K562 (cell line): ENCODE measurements around the gene SNX9. TPM values are rescaled to one million over a fixed set of nuclear protein-coding genes. Genes with fewer than 3 reads are reported as not detected.

ENCODE experiments used
- ELF4 ChIP-seq: fragments of 450-650 bp; formaldehyde crosslinking; IDR thresholded peaks from 2 replicates; pipeline ENCODE4 v1.4.0; 2022; ENCODE audit warnings: missing genetic modification characterization
- EWSR1 ChIP-seq: fragments of 450-650 bp; IDR thresholded peaks from 2 replicates; pipeline ENCODE4 v1.6.1; 2018; ENCODE audit warnings: borderline replicate concordance, mild to moderate bottlenecking, low read depth, moderate library complexity; ENCODE audit not compliant: partially characterized antibody
- EZH2 ChIP-seq: IDR thresholded peaks from 2 replicates; pipeline ENCODE4 v1.6.1; 2012; ENCODE audit warnings: low read depth, mild to moderate bottlenecking, inconsistent platforms, low read length, borderline replicate concordance
- FOXJ2 ChIP-seq: fragments of 200-800 bp; sonication (Bioruptor generic); IDR thresholded peaks from 2 replicates; pipeline ENCODE4 v1.6.1; 2016; ENCODE audit warnings: missing genetic modification characterization, missing compliant biosample characterization
- FOXJ3 ChIP-seq: sonication (generic); formaldehyde crosslinking; IDR thresholded peaks from 2 replicates; pipeline ENCODE4 v1.4.0; 2020; ENCODE audit warnings: mild to moderate bottlenecking, missing genetic modification reagents
- GATA2 ChIP-seq: sonication (generic); formaldehyde crosslinking; IDR thresholded peaks from 2 replicates; pipeline ENCODE4 v1.4.0; 2020; ENCODE audit warnings: mild to moderate bottlenecking, missing genetic modification reagents
- GATAD2A ChIP-seq: fragments of 450-650 bp; IDR thresholded peaks from 2 replicates; pipeline ENCODE4 v1.6.1; 2017
- GATAD2B ChIP-seq: fragments of 450-650 bp; IDR thresholded peaks from 2 replicates; pipeline ENCODE4 v1.6.1; 2017; ENCODE audit warnings: mild to moderate bottlenecking, borderline replicate concordance
- HDAC8 ChIP-seq: fragments of 450-650 bp; IDR thresholded peaks from 2 replicates; pipeline ENCODE4 v1.6.1; 2016; ENCODE audit warnings: mild to moderate bottlenecking, missing genetic modification characterization, moderate library complexity, missing compliant biosample characterization
- HNRNPL ChIP-seq: fragments of 200-400 bp; formaldehyde crosslinking; IDR thresholded peaks from 2 replicates; pipeline ENCODE4 v1.6.1; 2017; ENCODE audit warnings: low read depth, mild to moderate bottlenecking, low read length
- IRF2 ChIP-seq: sonication (generic); formaldehyde crosslinking; IDR thresholded peaks from 2 replicates; pipeline ENCODE4 v1.8.1; 2022; ENCODE audit warnings: mild to moderate bottlenecking, missing genetic modification reagents
- NCOA2 ChIP-seq, 2 experiments: fragments of 450-650 bp; IDR thresholded peaks; 2 replicates each; pipeline ENCODE4 v1.6.1; 2018; ENCODE audit warnings: mild to moderate bottlenecking in 2 of 2, moderate library complexity in 1 of 2; ENCODE audit not compliant: partially characterized antibody in 2 of 2
- SUPT5H ChIP-seq: fragments of 450-650 bp; IDR thresholded peaks from 2 replicates; pipeline ENCODE4 v1.6.1; 2016
- TAF7 ChIP-seq: fragments of 450-650 bp; IDR thresholded peaks from 2 replicates; pipeline ENCODE4 v1.6.1; 2016; ENCODE audit warnings: missing genetic modification characterization, missing compliant biosample characterization
- TAL1 ChIP-seq: fragments of 450-650 bp; IDR thresholded peaks from 2 replicates; pipeline ENCODE4 v1.6.1; 2016; ENCODE audit warnings: mild to moderate bottlenecking
- ZBED1 ChIP-seq: IDR thresholded peaks from 2 replicates; pipeline ENCODE4 v1.6.1; 2014
- ZKSCAN8 ChIP-seq: fragments of 200-800 bp; sonication (Bioruptor generic); IDR thresholded peaks from 2 replicates; pipeline ENCODE4 v1.6.1; 2016; ENCODE audit warnings: missing genetic modification characterization, missing compliant biosample characterization
- ZNF121 ChIP-seq: sonication (generic); formaldehyde crosslinking; conservative IDR thresholded peaks from 2 replicates; pipeline ENCODE4 v1.8.0; 2022; ENCODE audit warnings: missing genetic modification reagents
- ZNF717 ChIP-seq: fragments of 250-450 bp; sonication (Bioruptor Pico); IDR thresholded peaks from 2 replicates; pipeline ENCODE4 v1.5.0; 2021
- polyA plus RNA-seq, 8 experiments: library from polyadenylated mRNA; depleted of rRNA in 4 of 8; stranded (reverse) in 5 of 8; unstranded in 3 of 8; fragments of >200 nt; fragmentation: Nextera tagmentation in 2 of 8; fragmentation: Illumina TruSeq in 1 of 8; extraction: Ambion mirVana in 2 of 8; extraction: Trizol in 1 of 8; gene quantifications; 2 replicates each; pipeline versions ENCODE4 v1.2.1 to v1.2.3, GENCODE V29; 2011 to 2014; ENCODE audit warnings: inconsistent platforms in 1 of 8, missing spikeins in 1 of 8
- total RNA-seq, 7 experiments: library from RNA; depleted of rRNA in 6 of 7; stranded (reverse); fragments of >200 nt in 6 of 7; fragmentation: Illumina TruSeq in 2 of 7; extraction: Trizol in 2 of 7; gene quantifications; 2 replicates each; pipeline versions ENCODE4 v1.2.1 to v1.2.3, GENCODE V29; 2011 to 2021; ENCODE audit warnings: low replicate concordance in 1 of 7
- TF ChIP-seq, protein P1 (sequence below): fragments of 150-350 bp; IDR thresholded peaks from 2 replicates; pipeline ENCODE4 v1.6.1; 2014; ENCODE audit warnings: low read depth, mild to moderate bottlenecking, low read length, borderline replicate concordance
- TF ChIP-seq, protein P2 (sequence below): fragments of 450-650 bp; conservative IDR thresholded peaks from 2 replicates; pipeline ENCODE4 v1.6.1; 2016; ENCODE audit warnings: missing genetic modification characterization, low read depth, mild to moderate bottlenecking, control low read depth, missing compliant biosample characterization
- TF ChIP-seq, protein P3 (sequence below): fragments of 250-450 bp; sonication (Bioruptor Pico); IDR thresholded peaks from 2 replicates; pipeline ENCODE4 v1.5.0; 2020; ENCODE audit warnings: mild to moderate bottlenecking, borderline replicate concordance

SNX9 gene
- total and polyA plus RNA-seq, 9 of the 15 experiments (the other 6 are each of a cell fraction or from before 2014, with no cell fraction given) = 6.0 to 81.7 (median 57.1) TPM

DNA sequence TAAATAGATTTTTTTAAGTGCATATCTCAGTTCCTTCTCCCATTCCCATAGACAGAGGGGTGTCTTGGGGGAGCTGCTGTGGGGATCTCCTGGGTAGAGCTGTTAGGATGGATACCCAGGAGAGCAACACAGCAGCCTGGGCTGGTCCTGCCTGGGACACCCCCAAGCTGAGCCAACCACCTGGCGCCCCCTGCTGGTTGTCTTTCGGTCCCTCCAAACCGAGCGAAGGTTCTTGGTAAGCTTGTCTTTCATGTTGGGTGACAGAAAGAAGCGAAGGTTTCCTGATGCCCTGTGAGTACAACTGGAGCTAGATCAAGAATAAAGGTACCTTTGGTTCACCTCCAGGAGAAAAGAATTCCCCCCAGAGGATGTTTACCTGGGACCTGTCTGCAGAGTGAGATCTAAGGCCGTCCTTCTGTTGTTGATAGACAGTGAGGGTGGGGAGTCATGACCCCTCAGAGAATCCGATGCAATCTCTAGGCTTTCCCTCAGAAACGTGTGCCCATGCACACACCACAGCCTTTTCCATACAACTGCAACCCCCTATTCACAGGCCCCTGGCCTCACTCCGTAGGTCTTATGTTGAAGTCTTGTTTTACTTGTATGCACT lies 50.8 kb downstream of the SNX9 start (continued):
- TF ChIP-seq, protein P1, sequence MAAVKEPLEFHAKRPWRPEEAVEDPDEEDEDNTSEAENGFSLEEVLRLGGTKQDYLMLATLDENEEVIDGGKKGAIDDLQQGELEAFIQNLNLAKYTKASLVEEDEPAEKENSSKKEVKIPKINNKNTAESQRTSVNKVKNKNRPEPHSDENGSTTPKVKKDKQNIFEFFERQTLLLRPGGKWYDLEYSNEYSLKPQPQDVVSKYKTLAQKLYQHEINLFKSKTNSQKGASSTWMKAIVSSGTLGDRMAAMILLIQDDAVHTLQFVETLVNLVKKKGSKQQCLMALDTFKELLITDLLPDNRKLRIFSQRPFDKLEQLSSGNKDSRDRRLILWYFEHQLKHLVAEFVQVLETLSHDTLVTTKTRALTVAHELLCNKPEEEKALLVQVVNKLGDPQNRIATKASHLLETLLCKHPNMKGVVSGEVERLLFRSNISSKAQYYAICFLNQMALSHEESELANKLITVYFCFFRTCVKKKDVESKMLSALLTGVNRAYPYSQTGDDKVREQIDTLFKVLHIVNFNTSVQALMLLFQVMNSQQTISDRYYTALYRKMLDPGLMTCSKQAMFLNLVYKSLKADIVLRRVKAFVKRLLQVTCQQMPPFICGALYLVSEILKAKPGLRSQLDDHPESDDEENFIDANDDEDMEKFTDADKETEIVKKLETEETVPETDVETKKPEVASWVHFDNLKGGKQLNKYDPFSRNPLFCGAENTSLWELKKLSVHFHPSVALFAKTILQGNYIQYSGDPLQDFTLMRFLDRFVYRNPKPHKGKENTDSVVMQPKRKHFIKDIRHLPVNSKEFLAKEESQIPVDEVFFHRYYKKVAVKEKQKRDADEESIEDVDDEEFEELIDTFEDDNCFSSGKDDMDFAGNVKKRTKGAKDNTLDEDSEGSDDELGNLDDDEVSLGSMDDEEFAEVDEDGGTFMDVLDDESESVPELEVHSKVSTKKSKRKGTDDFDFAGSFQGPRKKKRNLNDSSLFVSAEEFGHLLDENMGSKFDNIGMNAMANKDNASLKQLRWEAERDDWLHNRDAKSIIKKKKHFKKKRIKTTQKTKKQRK = no peak
- no peak for TF ChIP-seq HDAC8
- TF ChIP-seq HNRNPL = no peak
- no peak for TF ChIP-seq EZH2
- TF ChIP-seq SUPT5H = no peak
- TF ChIP-seq, protein P2, sequence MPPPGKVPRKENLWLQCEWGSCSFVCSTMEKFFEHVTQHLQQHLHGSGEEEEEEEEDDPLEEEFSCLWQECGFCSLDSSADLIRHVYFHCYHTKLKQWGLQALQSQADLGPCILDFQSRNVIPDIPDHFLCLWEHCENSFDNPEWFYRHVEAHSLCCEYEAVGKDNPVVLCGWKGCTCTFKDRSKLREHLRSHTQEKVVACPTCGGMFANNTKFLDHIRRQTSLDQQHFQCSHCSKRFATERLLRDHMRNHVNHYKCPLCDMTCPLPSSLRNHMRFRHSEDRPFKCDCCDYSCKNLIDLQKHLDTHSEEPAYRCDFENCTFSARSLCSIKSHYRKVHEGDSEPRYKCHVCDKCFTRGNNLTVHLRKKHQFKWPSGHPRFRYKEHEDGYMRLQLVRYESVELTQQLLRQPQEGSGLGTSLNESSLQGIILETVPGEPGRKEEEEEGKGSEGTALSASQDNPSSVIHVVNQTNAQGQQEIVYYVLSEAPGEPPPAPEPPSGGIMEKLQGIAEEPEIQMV (tag) = no peak
- no peak for TF ChIP-seq TAL1
- 0 out of 2 replicates have a peak, but pooled peaks have one; percentile 50 for TF ChIP-seq ZBED1
- no peak for TF ChIP-seq ZNF717 (CRISPR knock-in tag)
- TF ChIP-seq GATAD2B = 0 out of 2 replicates have a peak, but pooled peaks have one; percentile 32
- TF ChIP-seq NCOA2 (IDR thresholded peaks at IDR 0.05; ENCODE audit: partially characterized antibody in 2 of 2) = no peak
- TF ChIP-seq, protein P3, sequence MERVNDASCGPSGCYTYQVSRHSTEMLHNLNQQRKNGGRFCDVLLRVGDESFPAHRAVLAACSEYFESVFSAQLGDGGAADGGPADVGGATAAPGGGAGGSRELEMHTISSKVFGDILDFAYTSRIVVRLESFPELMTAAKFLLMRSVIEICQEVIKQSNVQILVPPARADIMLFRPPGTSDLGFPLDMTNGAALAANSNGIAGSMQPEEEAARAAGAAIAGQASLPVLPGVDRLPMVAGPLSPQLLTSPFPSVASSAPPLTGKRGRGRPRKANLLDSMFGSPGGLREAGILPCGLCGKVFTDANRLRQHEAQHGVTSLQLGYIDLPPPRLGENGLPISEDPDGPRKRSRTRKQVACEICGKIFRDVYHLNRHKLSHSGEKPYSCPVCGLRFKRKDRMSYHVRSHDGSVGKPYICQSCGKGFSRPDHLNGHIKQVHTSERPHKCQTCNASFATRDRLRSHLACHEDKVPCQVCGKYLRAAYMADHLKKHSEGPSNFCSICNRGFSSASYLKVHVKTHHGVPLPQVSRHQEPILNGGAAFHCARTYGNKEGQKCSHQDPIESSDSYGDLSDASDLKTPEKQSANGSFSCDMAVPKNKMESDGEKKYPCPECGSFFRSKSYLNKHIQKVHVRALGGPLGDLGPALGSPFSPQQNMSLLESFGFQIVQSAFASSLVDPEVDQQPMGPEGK (CRISPR knock-in tag) = no peak
- no peak for TF ChIP-seq TAF7 (tag)
- no peak for TF ChIP-seq IRF2 (CRISPR knock-in tag)
- TF ChIP-seq GATAD2A = no peak
- no peak for TF ChIP-seq ELF4 (CRISPR knock-in tag)
- TF ChIP-seq EWSR1 = no peak
- no peak for TF ChIP-seq ZNF121
- no peak for TF ChIP-seq ZKSCAN8 (CRISPR knock-in tag)
- no peak for TF ChIP-seq FOXJ2
- no peak for TF ChIP-seq FOXJ3 (CRISPR knock-in tag)
- TF ChIP-seq GATA2 = no peak
